ENCODE measurements around the gene PMVK.

The PMVK gene

DNA sequence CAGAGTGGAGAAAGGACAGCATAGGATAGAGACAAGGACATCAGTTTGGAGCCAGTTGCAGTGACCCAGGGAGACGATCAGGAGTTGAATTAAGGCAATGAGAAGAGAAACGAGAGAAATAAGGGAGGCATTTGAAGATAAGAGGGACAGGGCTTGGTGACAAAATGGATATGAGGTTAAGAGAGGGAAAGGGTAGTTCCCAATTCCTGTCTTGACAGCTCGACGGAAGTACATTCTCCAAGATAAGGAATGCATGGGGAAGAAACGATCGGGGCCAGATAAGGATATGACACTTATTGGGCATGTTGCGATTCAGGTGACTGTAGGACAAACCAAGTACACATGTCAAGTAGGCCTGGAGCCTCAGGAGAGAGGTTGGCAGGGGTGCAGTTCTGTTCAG lies 47.8 kb downstream of the PMVK start:
- H3K27me3 Mint-ChIP-seq, result peaks cover 12% of the 10 kb centered on the region
- peaks cover 17% of the 10 kb centered on the region for H3K4me1 Mint-ChIP-seq
- ATAC-seq, result no peak
- no peak for DNase-seq
- H3K27ac Mint-ChIP-seq, result no peak overlapping the region
- no peak overlapping the region for H3K4me3 Mint-ChIP-seq
- H3K9me3 Mint-ChIP-seq, result peaks cover 0 to 4% of the 10 kb centered on the region in 2 donors

DNA sequence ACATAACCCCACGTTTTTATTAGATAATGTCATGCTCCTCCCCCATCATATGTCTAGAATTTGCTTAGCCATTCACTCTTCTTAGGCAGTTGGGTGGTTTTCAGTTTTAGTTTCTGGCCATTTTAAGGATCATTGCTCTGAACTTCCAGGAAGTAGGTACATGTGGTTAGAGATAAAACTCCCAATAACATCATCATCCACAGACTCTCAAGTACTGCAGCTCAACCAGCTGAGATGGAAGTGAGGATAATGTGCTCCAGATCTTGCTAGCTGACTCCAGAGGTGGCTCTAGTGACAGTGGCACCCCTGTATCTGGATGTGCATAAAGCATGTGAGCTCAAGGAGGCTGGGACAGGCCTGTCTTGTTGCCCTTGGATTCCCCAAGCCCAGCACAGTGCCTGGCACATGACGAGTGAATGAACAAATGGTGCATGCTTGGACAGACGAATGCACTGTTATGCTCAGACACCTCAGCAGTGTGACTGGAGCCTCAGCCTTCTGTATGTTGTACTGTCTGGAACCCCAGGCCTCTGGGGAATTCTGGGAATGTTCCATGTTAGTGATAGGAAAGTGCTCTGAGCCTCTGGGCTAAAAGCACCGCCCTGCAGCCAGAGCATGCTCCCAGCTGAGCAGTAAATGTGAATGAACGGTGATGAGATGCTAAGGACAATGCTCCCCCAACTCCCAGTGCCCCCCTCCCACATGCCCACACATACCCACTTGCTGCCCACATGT lies 50.1 kb downstream of the PMVK start:
- peak overlapping the region in 1 of 2 donors; percentile 21 for H3K4me3 Mint-ChIP-seq
- no peak overlapping the region for H3K27ac Mint-ChIP-seq
- H3K27me3 Mint-ChIP-seq, result peaks cover 12% of the 10 kb centered on the region
- peak in 1 of 2 donors; percentile 31 for DNase-seq
- H3K4me1 Mint-ChIP-seq, result peaks cover 17% of the 10 kb centered on the region
- peak; percentile 84 for ATAC-seq
- H3K9me3 Mint-ChIP-seq, result peaks cover 0 to 4% of the 10 kb centered on the region in 2 donors

DNA sequence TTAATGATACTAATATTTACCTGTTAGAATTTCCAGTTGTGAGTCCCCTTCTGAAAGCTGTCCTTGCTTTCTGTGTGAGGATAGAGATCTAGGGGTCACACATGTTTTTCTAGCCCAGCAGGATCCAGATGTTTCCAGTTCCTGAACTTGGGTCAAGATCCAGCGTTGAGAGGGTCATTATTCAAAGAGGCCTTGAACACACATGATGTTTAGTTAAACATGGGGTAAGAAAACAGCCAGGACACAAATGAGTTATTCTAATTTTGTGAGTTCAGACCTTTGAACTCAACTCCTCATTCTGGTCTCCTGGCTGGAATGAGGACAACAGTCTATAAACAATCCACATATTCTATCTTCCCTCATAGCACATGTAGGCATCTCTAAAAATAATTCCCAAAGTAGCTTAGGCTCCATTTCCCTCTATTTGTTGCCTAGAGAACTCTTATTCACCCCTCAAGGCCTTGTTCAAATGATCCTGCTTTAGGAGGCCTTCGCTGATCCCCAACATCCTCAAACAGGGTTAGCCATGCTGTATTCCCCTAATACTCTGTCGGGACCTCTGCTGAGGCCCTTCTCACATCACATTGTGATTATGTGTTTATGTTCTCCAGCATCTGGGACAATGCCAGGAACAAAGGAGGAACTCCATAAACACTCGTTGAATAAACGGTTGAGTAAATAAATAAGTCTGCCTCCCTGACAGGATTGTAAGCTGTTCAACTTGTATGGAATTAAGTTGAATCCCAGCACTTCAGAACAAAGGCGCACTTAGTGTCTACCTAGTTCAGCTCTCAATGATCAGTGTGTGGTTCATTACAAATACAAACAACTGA lies 51.4 kb downstream of the PMVK start:
- no peak overlapping the region for H3K4me3 Mint-ChIP-seq
- DNase-seq (no peak), ATAC-seq (no peak)
- H3K9me3 Mint-ChIP-seq, result peaks cover 0 to 4% of the 10 kb centered on the region in 2 donors
- peaks cover 17% of the 10 kb centered on the region for H3K4me1 Mint-ChIP-seq
- peaks cover 12% of the 10 kb centered on the region for H3K27me3 Mint-ChIP-seq
- no peak overlapping the region for H3K27ac Mint-ChIP-seq

DNA sequence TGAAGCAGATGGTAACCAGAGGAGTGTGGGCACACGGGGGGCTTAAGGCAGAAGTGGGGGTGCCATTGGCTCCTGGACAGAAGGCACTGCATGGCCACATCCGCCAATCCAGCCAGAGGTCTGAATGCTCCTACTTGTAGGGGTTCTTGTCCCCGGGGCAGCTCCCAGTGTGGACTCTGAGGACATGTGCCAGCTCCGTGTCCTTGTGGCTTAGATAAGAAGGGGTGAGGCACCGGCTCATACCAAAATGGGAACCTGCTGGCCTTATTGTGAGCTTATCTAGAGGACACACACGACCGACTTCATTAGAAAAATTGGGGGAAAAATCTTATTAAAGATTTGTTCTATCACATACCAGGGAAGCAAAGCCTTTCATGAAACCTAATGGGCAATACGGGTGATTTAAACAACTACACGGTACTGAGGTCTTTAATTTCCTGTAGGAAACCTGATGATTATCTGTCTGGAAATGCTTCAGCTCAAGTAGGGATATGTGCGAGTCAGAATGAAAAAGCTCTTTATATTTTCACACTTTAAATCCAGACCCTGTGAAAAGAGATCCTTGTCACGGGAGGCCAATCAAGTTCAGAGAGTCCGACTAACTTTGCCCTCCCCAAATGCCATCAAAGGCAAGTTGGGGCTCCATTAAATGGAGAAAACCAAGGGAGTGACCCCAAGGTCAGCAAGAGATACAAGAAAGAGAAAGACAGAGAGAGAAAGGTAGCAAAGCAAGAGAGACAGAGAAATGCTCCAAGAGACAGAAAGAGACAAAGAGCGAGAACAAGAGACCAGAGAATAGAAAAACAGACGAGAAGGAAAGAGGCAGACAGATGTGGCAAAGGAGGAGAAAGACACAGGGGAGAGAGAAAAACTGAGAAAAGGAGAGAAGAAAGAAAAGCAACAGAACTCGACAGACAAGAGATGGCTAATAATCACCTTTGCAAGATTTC lies 52.3 kb downstream of the PMVK start:
- H3K4me3 Mint-ChIP-seq, result no peak overlapping the region
- no peak overlapping the region for H3K27ac Mint-ChIP-seq
- peaks cover 0 to 4% of the 10 kb centered on the region in 2 donors for H3K9me3 Mint-ChIP-seq
- H3K27me3 Mint-ChIP-seq, result peaks cover 12% of the 10 kb centered on the region
- peaks cover 17% of the 10 kb centered on the region for H3K4me1 Mint-ChIP-seq
- no peak for DNase-seq
- ATAC-seq, result no peak

DNA sequence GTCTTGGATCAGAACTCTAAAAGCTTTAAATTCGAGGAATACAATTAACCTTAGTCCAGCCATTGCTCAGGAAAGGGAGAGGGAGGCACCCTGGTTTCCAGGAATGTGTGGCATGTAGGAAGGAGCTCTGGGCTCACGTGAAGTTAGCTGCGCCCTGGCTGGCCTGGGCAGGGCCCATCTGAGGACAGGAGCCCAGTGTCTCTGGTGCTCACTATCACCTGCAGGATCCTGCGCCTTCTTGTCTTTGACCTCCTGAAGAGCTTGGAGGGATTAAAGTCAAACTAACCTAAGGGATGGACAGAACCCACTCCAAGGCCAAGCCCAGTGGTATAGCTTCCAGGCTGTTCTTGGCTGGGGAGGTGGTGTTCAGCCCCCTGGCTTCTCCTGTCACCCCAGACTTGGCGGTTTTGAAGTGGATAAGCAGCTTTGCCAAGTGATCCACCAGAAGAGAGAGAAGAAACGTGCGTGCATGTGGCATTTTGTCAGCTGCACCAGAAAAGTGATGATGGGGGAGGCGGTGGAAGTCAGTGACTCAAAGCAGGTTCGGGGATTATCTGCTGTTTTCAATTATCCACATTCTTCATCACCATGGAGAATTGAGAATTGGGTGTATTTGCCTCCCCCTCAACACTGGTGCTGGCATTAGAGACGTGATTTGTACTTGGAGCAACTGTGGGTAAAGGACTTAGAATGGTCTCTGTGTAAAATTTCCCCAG lies 54.5 kb downstream of the PMVK start:
- DNase-seq, result no peak
- Mint-ChIP-seq H3K27ac (no peak overlapping the region), H3K4me1 (peaks cover 13% of the 10 kb centered on the region), H3K27me3 (peaks cover 6% of the 10 kb centered on the region), H3K4me3 (no peak overlapping the region), H3K9me3 (no peaks in the 10 kb centered on the region)
- no peak for ATAC-seq

DNA sequence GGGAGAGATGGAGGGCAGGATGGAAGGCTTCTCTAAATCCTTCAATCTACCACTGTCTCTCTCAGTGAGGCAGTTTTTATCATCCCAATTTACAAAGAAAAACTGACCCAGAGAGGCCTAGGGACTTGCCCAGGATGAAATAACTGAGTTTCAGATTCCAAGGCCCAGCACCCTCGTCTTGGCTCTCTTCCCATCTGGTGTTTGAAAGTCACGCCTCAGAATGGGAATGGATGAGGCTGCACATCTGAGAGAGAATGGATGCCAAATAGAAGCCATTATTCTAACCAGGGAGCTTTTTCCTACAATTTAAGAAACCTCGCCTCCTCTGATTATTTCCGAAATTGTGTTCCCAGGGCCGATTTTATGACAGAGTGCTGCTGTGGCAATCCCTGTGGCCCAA lies 55.8 kb downstream of the PMVK start:
- DNase-seq (no peak), ATAC-seq (no peak)
- Mint-ChIP-seq H3K27ac (no peak overlapping the region), H3K27me3 (peaks cover 6% of the 10 kb centered on the region), H3K4me1 (peaks cover under 1% of the 10 kb centered on the region), H3K9me3 (no peaks in the 10 kb centered on the region), H3K4me3 (no peak overlapping the region)

DNA sequence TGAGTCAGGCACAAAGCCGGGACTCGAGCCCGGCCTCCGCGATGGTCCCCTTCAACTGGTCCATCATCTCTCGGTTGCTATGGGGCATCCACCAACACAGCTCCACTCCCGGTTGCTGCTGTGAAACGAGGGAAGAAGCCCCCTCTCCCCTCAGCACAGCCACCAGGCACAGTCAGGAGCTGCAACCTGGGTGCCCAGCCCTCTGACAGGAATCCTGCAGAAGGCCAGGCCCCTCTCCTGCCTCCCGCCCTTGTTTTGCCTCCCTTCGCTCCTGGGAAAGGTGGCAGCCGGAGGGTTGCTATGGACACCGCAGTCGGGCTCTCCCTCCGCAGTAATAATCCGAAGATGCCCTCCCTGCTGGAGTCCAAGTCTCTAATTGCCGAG lies 57.5 kb downstream of the PMVK start:
- Mint-ChIP-seq H3K27me3 (peaks cover under 1% of the 10 kb centered on the region), H3K4me3 (no peak overlapping the region), H3K9me3 (no peaks in the 10 kb centered on the region), H3K27ac (no peak overlapping the region), H3K4me1 (peaks cover 6% of the 10 kb centered on the region)
- ATAC-seq (no peak), DNase-seq (no peak)

DNA sequence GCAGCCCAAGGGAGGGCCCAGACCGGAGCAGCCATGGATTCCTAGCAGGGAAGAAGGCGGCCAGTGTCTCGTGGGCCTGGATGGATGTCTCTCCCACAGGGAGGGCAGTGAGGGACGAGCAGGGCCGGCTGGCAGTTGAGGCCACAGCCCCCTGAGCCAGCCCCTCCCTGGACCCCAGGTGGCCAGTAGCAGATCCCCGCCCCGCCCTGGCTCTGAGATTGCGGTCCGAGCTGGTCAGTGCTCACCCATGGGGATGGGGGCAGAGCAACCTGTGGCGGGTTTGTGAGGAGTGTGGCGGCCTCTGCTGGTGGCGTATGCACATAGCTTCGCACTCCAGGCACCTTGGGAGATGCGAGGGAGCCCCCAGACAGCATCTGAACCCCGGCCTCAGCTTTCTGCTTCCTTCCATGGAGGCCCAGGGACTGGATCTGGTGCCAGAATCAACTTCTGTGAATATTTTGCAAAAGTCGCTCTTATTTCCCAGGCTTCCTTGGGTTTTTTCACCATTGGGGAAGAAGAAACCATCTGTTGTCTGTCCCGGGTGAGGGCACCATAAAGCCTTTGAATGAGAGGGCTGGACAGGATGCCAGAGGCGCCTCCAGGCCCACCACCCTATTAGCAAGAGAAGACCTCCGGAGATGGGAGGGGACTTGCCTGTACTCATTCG lies 58.0 kb downstream of the PMVK start:
- H3K27ac Mint-ChIP-seq, result no peak overlapping the region
- H3K9me3 Mint-ChIP-seq, result no peaks in the 10 kb centered on the region
- peak; percentile 94 for ATAC-seq
- peaks cover 2% of the 10 kb centered on the region for H3K27me3 Mint-ChIP-seq
- peaks cover 11% of the 10 kb centered on the region for H3K4me1 Mint-ChIP-seq
- no peak overlapping the region for H3K4me3 Mint-ChIP-seq
- DNase-seq, result peak; percentile 73 to 79

DNA sequence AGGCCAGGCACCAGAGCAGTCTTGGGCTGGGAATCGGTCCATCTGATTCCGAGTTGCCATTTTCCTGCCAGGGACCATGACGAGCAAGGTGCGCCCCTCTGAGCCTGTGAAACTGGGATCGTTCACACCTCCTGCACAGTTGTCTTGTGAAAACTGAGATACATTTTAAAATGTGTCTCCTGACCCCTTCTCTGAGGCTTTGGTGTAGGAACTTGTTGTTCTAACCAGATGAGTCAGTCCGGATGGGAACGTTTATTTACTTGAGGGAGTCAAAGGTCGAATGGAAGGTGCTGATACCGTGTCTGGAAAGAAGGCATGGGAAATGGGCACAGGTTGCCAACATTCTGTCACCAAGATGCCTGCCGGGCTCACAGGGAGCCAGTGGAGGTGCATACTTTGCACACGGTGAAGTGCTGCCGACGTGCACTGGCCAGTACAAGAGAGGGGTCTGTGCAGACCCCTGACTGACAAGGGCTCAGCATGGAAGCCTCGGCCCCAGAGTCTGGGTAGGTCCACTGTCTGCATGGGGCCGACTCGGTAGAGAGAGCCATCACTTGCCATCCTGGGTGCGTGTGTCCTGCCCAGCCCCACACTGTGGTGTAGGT lies 59.0 kb downstream of the PMVK start:
- Mint-ChIP-seq H3K4me1 (peaks cover 15% of the 10 kb centered on the region), H3K9me3 (no peaks in the 10 kb centered on the region), H3K27ac (no peak overlapping the region), H3K4me3 (no peak overlapping the region), H3K27me3 (peaks cover 12% of the 10 kb centered on the region)
- ATAC-seq, result no peak
- DNase-seq, result no peak

DNA sequence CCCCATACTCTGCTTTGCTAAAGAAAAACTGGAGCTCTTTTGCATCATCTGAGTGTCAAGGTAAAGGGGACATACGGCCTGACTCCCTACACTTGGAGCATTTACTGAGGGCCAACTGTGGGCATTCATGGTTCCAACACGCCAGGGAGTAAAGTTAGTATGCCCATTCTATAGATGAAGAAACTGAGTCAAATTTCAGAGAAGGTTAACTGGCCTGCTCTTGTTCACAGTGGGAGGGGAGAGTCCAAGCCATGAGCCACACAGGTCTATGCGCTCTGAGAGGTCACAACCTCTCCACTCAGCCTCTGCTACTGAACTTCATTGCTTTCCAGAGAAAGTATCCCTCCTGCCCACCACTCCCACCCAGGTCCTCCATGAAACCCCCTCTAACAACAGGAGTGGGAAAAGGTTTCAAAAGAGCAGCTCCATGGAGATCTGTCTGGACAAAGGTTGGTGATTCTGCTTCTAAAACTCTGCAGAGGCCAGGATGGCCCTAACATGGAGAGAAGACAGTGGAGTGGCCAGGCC lies 59.6 kb downstream of the PMVK start:
- ATAC-seq, result no peak
- DNase-seq, result no peak
- Mint-ChIP-seq H3K27me3 (peaks cover 13% of the 10 kb centered on the region), H3K4me3 (no peak overlapping the region), H3K9me3 (no peaks in the 10 kb centered on the region), H3K4me1 (peaks cover 15% of the 10 kb centered on the region), H3K27ac (no peak overlapping the region)

Data from stimulated activated naive CD8-positive, alpha-beta T cell treated with anti-CD3 and anti-CD28 coated beads, Interleukin-15, amount 100 ng/mL, for 72 hours (primary cell).